Posterior vena cava (tissue), 2 donors: ENCODE results near the gene OR52E1. TPM values are rescaled to one million over a fixed set of nuclear protein-coding genes. Genes with fewer than 3 reads are reported as not detected.

Experiments
- DNase-seq: peaks from one replicate; pipeline ENCODE4 v3.0.0-alpha.2; 2020; ENCODE audit warnings: low spot score
- intact Hi-C, 2 donors: fragments of 100-400 bp; cut with DNase I; formaldehyde crosslinking; loops; one replicate each; pipeline versions ENCODE4 v1.14.1 to v1.14.2; 2022 to 2023
- total RNA-seq, 2 donors: library from RNA; stranded (reverse); fragmentation: NEBNext Ultra II Directional; extraction: Animal tissue kit (Norgen Biotek cat#: 25700); gene quantifications; one replicate each; pipeline ENCODE4 v1.2.1, GENCODE V29; 2021
- donor health status: DM: yes; HTN: yes; CAD: no.
- donor health status: DM: yes; HTN: yes; CAD: no.

OR52E1 gene
- total RNA-seq, 2 donors from 2014 or later = not detected

GRCh38 chr11:5103066-5103465, 33.7 kb downstream of the OR52E1 start:
- DNase-seq = no peak
- intact Hi-C loops = no loop called here

GRCh38 chr11:5107285-5107684, 37.9 kb downstream of the OR52E1 start:
- intact Hi-C loops = loop anchor here in 1 of 2 donors (5.0 kb wide), 1 partner anchor 1045 kb away; no protein-coding TSS in a partner anchor
- no peak for DNase-seq

DNA sequence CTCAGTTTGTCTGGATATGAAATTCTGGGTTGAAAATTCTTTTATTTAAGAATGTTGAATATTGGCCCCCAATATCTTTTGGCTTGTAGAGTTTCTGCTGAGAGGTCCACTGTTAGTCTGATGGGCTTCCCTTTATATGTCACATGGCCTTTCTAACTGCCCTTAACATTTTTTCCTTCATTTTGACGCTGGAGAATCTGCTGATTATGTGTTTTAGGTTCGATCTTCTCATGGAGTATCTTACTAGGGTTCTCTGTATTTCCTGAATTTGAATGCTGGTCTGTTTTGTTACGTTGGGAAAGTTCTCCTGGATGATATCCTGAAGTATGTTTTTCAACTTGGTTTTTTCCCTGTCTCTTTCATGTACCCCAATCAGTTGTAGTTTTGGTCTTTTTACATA, 46.0 kb downstream of the OR52E1 start:
- DNase-seq = no peak
- intact Hi-C loops = no loop called here

- intact Hi-C loops = no loop called here
- DNase-seq = no peak
These were observed 48.2 kb downstream of the OR52E1 start for GRCh38 chr11:5117588-5117987.

- DNase-seq = no peak
- intact Hi-C loops = no loop called here
These were observed 49.5 kb downstream of the OR52E1 start for GRCh38 chr11:5118893-5119292.

Other genes starting within 250 kb of the OR52E1 start
- not detected for gene OR51F2, start 248.3 kb upstream of the OR52E1 start, total RNA-seq
- gene OR51S1, start 220.4 kb upstream of the OR52E1 start, total RNA-seq = not detected
- gene OR51T1, start 187.7 kb upstream of the OR52E1 start, total RNA-seq = not detected
- gene OR51A7, start 165.8 kb upstream of the OR52E1 start, total RNA-seq = not detected
- gene OR51G2, start 150.2 kb upstream of the OR52E1 start, total RNA-seq = not detected
- not detected for gene OR51G1, start 145.2 kb upstream of the OR52E1 start, total RNA-seq
- gene OR51A4, start 122.0 kb upstream of the OR52E1 start, total RNA-seq = not detected
- gene OR51A2, start 113.9 kb upstream of the OR52E1 start, total RNA-seq = not detected
- gene OR51L1, start 74.7 kb upstream of the OR52E1 start, total RNA-seq = not detected
- not detected for gene OR52J3, start 23.0 kb upstream of the OR52E1 start, total RNA-seq
- not detected for gene OR52E2, start 9.9 kb upstream of the OR52E1 start, total RNA-seq
- not detected for gene OR52A5, start 68.8 kb downstream of the OR52E1 start, total RNA-seq
- gene OR52A1, start 85.2 kb downstream of the OR52E1 start, total RNA-seq = not detected
- gene OR51V1, start 131.1 kb downstream of the OR52E1 start, total RNA-seq = not detected
- gene HBB, start 157.5 kb downstream of the OR52E1 start, total RNA-seq = 1,000 to 10,000 TPM; 1,053 to 3,910 TPM
- gene HBD, start 164.9 kb downstream of the OR52E1 start, total RNA-seq = 1 to 10 TPM; 1.4 to 4.8 TPM
- gene HBG1, start 180.3 kb downstream of the OR52E1 start, total RNA-seq = not detected
- gene HBG2, start 185.2 kb downstream of the OR52E1 start, total RNA-seq = under 1 TPM in 1 of 2 donors, not detected in 1; 0.71 TPM
- not detected for gene HBE1, start 200.4 kb downstream of the OR52E1 start, total RNA-seq
- under 1 TPM in 1 of 2 donors, not detected in 1; 0.46 TPM for gene OR51B4, start 232.4 kb downstream of the OR52E1 start, total RNA-seq